OCI-LY3 (cell line): ENCODE results near the gene RAD51B.

Experiments used
- H2AFZ ChIP-seq: fragments of 200-600, 300-600 bp; shearing (Covaris generic); 2 replicates; pipeline ENCODE4 v1.6.0; 2014; ENCODE audit warnings: antibody characterized with exemption, low read depth, low read length
- H3K27ac ChIP-seq: fragments of 200-600, 300-600 bp; sonication (generic); 2 replicates; pipeline ENCODE4 v1.5.1; 2014; ENCODE audit warnings: mild to moderate bottlenecking, low read length, moderate library complexity, mixed read lengths
- H3K27me3 ChIP-seq: fragments of 200-600, 300-600 bp; sonication (generic); 2 replicates; pipeline ENCODE4 v1.6.1; 2014; ENCODE audit warnings: low read depth, low read length, mixed read lengths
- H3K36me3 ChIP-seq: fragments of 200-600, 300-600 bp; sonication (generic); replicated peaks from 2 replicates; pipeline ENCODE3; 2014; ENCODE audit warnings: low read depth, low read length, mixed read lengths
- H3K4me1 ChIP-seq: fragments of 300-600, 200-600 bp; sonication (generic); 2 replicates; pipeline ENCODE4 v1.6.1; 2014; ENCODE audit warnings: low read length, mixed read lengths
- H3K4me2 ChIP-seq: fragments of 200-600, 300-600 bp; sonication (generic); 2 replicates; pipeline ENCODE4 v1.6.1; 2014; ENCODE audit warnings: low read length, mixed read lengths
- H3K4me3 ChIP-seq: fragments of 300-600, 200-600 bp; sonication (generic); 2 replicates; pipeline ENCODE4 v1.5.1; 2014; ENCODE audit warnings: antibody characterized with exemption, mild to moderate bottlenecking, low read length, moderate library complexity
- H3K79me2 ChIP-seq: fragments of 300-600, 200-600 bp; shearing (Covaris generic); 2 replicates; pipeline ENCODE4 v1.6.1; 2014; ENCODE audit warnings: mild to moderate bottlenecking, low read length, mixed read lengths
- H3K9ac ChIP-seq: fragments of 300-600, 200-600 bp; shearing (Covaris generic); 2 replicates; pipeline ENCODE4 v1.6.0; 2014; ENCODE audit warnings: mild to moderate bottlenecking, low read length, moderate library complexity
- H3K9me3 ChIP-seq: fragments of 200-600, 300-600 bp; shearing (Covaris generic); 2 replicates; pipeline ENCODE4 v1.6.1; 2014; ENCODE audit warnings: low read length, mixed read lengths; ENCODE audit not compliant: insufficient read depth
- H4K20me1 ChIP-seq: fragments of 200-600, 300-600 bp; sonication (generic); 2 replicates; pipeline ENCODE4 v1.6.1; 2016; ENCODE audit warnings: low read length, mixed read lengths; ENCODE audit not compliant: insufficient read depth
- EZH2phosphoT487 ChIP-seq: fragments of 200-600 bp; shearing (Covaris generic); IDR thresholded peaks from 2 replicates; pipeline ENCODE4 v1.6.1; 2018; ENCODE audit warnings: antibody characterized with exemption, mixed run types, low read depth
- TF ChIP-seq, protein P1 (sequence below): fragments of 200-600, 300-600 bp; sonication (generic); IDR thresholded peaks from 2 replicates; pipeline ENCODE4 v1.5.1; 2014; ENCODE audit warnings: antibody characterized with exemption, low read length, low read depth

Gene RAD51B

DNA sequence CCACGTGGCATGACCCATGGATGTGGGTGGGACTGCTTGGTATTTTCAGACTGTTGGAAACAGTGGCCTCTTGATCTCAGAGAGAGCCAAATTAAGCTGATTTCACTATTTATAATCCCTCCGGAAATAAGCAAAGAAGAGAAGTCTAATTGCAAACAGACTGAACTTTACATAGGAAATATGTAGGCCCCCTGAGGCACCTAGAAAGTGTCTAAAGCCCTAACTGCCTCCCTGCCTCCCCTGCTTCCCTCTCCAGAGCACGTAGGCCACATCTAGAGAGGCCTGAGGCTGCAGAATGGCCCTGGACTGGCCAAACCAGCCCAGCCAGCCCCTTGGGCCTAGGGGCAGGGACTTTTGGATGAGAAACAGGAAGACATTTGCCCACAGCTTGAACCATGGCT lies 849.5 kb downstream of the RAD51B start:
- no peak for TF ChIP-seq EZH2phosphoT487
- TF ChIP-seq, protein P1, sequence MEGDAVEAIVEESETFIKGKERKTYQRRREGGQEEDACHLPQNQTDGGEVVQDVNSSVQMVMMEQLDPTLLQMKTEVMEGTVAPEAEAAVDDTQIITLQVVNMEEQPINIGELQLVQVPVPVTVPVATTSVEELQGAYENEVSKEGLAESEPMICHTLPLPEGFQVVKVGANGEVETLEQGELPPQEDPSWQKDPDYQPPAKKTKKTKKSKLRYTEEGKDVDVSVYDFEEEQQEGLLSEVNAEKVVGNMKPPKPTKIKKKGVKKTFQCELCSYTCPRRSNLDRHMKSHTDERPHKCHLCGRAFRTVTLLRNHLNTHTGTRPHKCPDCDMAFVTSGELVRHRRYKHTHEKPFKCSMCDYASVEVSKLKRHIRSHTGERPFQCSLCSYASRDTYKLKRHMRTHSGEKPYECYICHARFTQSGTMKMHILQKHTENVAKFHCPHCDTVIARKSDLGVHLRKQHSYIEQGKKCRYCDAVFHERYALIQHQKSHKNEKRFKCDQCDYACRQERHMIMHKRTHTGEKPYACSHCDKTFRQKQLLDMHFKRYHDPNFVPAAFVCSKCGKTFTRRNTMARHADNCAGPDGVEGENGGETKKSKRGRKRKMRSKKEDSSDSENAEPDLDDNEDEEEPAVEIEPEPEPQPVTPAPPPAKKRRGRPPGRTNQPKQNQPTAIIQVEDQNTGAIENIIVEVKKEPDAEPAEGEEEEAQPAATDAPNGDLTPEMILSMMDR, result no peak
- H3K4me2 ChIP-seq, result no peak overlapping the region
- no peak overlapping the region for H3K4me3 ChIP-seq

DNA sequence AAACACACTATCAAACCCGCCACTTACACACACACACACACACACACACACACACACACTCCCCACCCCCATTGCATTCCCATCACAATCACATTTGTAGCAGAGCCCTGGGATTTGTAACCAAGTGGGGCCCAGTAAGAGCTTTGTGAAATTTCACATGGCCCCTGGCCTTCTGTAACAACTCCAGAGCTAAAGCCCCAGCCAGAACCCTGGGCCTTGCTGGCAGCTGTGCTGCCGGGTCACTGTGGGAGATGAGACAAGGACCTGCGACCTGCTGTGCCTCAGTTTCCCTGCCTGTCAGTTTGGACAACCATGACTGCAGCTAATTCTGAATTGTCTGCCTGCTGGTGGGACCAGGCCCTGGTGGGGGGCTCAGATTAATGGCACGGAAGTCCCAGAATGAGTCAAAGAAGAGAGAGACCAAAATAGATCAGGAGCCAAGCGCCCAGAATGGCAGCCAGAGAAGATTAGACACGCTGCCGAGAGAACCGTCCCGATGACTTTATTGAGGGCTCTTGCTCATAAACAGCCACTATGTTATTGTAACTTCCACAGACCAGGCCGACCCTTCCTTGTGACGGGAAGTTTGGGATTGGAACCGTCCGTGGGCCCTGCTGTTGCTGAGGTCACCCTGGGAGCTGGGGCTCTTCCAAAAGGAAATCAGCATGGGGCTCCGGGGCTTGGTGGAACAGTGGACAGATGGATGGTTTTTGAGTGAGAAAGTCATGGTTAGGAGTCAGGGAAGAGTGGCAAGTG lies 850.2 kb downstream of the RAD51B start:
- no peaks in the 10 kb centered on the region for H3K27me3 ChIP-seq
- no peaks in the 10 kb centered on the region for H3K79me2 ChIP-seq
- H3K4me2 ChIP-seq, result no peak overlapping the region
- H3K9me3 ChIP-seq, result no peaks in the 10 kb centered on the region
- no peak for TF ChIP-seq EZH2phosphoT487
- TF ChIP-seq, protein P1, result no peak
- no peaks in the 10 kb centered on the region for H3K36me3 ChIP-seq
- H3K4me3 ChIP-seq, result no peak overlapping the region
- H3K9ac ChIP-seq, result no peak overlapping the region
- H3K27ac ChIP-seq, result no peak overlapping the region
- no peak overlapping the region for H2AFZ ChIP-seq
- peaks cover 4% of the 10 kb centered on the region for H3K4me1 ChIP-seq
- H4K20me1 ChIP-seq, result no peaks in the 10 kb centered on the region

More for the DNA sequence above, 849.5 kb downstream of the RAD51B start:
- H3K36me3 ChIP-seq, result no peaks in the 10 kb centered on the region
- no peak overlapping the region for H2AFZ ChIP-seq
- no peak overlapping the region for H3K27ac ChIP-seq
- no peaks in the 10 kb centered on the region for H3K9me3 ChIP-seq
- no peaks in the 10 kb centered on the region for H3K27me3 ChIP-seq
- H3K79me2 ChIP-seq, result no peaks in the 10 kb centered on the region
- peaks cover 3% of the 10 kb centered on the region for H3K4me1 ChIP-seq
- H3K9ac ChIP-seq, result no peak overlapping the region
- H4K20me1 ChIP-seq, result no peaks in the 10 kb centered on the region

DNA sequence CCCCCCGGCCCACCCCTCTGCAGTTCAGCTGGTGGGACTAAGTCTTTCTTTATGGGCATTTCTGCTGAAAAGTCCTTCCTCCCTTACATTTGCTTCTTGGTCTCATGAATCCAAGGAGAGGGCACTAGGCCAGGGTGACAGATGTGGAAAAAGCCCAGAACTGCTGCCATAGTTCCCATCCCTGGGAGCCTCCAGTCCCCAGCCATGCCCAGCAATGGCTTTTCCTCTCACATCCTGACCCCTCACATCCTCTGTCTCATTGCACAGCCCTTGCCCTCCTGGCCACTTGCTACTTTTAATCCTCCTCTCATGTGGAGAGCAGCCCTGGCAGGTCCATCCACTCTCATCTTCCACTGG lies 850.8 kb downstream of the RAD51B start:
- Histone ChIP-seq H3K4me3 (no peak overlapping the region), H3K27ac (no peak overlapping the region)

DNA sequence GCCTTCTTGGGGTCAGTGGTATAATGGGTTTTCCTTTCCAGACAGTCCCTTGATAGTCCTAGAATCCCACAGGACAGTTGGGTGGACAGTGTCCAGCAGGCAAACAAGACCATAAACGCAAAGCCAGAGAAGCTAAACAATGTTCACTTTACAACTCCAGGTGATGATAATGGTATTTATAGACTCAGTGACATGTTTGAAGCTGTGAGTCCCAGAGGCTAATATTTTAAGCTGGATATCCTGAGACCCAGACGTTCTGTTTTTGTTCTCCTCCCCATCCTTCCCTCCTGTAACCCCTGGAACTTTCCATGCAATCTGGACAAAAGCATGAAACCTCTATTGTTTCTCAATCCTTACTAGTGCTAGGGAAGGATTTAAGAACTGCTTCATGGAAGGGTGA lies 852.3 kb downstream of the RAD51B start:
- Histone ChIP-seq H3K4me2 (no peak overlapping the region), H2AFZ (no peak overlapping the region), H3K36me3 (no peaks in the 10 kb centered on the region), H3K9me3 (no peaks in the 10 kb centered on the region), H4K20me1 (no peaks in the 10 kb centered on the region), H3K79me2 (no peaks in the 10 kb centered on the region), H3K27me3 (no peaks in the 10 kb centered on the region), H3K9ac (no peak overlapping the region), H3K27ac (no peak overlapping the region), H3K4me3 (no peak overlapping the region), H3K4me1 (peaks cover 16% of the 10 kb centered on the region)
- TF ChIP-seq, protein P1, result no peak
- TF ChIP-seq EZH2phosphoT487, result no peak

More for the DNA sequence above, 850.8 kb downstream of the RAD51B start:
- Histone ChIP-seq H3K4me1 (peaks cover 7% of the 10 kb centered on the region), H2AFZ (no peak overlapping the region), H3K9me3 (no peaks in the 10 kb centered on the region), H3K9ac (no peak overlapping the region), H3K4me2 (no peak overlapping the region), H3K79me2 (no peaks in the 10 kb centered on the region), H3K36me3 (no peaks in the 10 kb centered on the region), H3K27me3 (no peaks in the 10 kb centered on the region), H4K20me1 (no peaks in the 10 kb centered on the region)
- TF ChIP-seq, protein P1, result no peak
- no peak for TF ChIP-seq EZH2phosphoT487
